NCI-H2107 treated with DMSO at 0.1 percent for 48 hours (cell line): ENCODE results near the gene IFNL4.
"Not testable (repeated sequence)": the region's sequence is repeated elsewhere in the genome, so short reads cannot be mapped to it uniquely, and the experiment has no call there.

Experiments
- DNase-seq: peaks from one replicate; lab custom pipeline; 2025; ENCODE audit not compliant: unreplicated experiment; lab: John Stamatoyannopoulos, UW

The IFNL4 gene

GRCh38 chr19:39257227-39257626 lies 8.6 kb upstream of the IFNL4 start:
- no peak for DNase-seq

- no peak for DNase-seq
These were observed 6.1 kb upstream of the IFNL4 start for GRCh38 chr19:39254531-39255345.

GRCh38 chr19:39253374-39254149 lies 4.9 kb upstream of the IFNL4 start:
- no peak for DNase-seq

GRCh38 chr19:39252458-39252857 lies 3.8 kb upstream of the IFNL4 start:
- DNase-seq = no peak

GRCh38 chr19:39251846-39252245 lies 3.2 kb upstream of the IFNL4 start:
- DNase-seq = no peak

GRCh38 chr19:39251081-39251480 lies 2.4 kb upstream of the IFNL4 start:
- no peak for DNase-seq

GRCh38 chr19:39247701-39248664 lies 673 bp downstream of the IFNL4 start:
- no peak for DNase-seq

GRCh38 chr19:39246951-39247669 lies 1.5 kb downstream of the IFNL4 start:
- DNase-seq = no peak

DNA sequence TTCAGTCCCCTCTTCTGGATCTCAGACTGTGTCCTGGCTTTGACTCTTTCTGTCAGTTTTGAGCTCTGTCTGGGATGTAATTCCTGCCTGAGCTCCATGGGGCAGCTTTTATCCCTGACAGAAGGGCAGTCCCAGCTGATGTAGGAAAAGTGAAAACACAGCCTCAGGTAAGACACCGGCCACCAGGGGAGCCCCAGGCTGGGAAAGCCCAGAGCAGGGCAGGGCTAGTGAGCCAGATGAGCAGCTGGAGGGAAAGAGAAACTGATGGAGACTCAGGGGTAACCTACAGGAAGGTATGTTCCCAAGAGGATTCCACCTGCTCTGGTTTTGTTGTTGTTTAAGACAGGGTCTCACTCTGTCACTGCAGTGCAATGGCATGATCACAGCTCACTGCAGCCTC lies 3.5 kb downstream of the IFNL4 start:
- not testable (repeated sequence) for DNase-seq

DNA sequence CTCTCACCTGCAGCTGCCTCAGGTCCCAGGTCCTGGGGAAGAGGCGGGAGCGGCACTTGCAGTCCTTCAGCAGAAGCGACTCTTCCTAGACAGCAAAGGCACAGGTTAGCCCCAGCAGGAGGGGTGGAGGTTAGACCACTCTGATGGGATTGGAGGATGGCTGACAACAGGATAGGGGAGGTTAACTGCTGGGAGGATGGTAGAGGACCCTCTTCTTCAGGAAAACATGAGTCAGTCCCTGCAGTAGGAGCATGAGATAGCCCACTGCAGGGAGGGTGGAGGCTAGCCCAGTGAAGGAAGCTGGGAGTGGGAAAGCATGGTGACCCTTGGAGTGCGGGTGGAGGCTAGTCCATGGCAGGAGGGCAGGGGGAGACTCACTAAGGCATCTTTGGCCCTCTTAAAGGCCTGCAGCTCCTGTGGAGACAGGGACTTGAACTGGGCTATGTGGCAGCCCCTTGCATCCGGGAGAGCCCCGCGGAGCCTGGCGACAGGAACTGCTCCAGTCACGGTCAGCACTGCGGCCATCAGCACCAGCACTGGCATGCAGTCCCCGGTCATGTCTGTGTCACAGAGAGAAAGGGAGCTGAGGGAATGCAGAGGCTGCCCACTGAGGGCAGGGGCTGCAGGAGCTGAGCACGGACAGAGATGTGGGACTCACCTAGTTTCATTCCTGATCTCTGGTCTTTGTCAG lies 4.1 kb downstream of the IFNL4 start, which contains the start of gene IFNL3:
IFNL3 (minus strand) TSS at position 597 of the 691 bp plus-strand sequence; CDS start at position 558, 39 bp downstream.
- DNase-seq = not testable (repeated sequence)

DNA sequence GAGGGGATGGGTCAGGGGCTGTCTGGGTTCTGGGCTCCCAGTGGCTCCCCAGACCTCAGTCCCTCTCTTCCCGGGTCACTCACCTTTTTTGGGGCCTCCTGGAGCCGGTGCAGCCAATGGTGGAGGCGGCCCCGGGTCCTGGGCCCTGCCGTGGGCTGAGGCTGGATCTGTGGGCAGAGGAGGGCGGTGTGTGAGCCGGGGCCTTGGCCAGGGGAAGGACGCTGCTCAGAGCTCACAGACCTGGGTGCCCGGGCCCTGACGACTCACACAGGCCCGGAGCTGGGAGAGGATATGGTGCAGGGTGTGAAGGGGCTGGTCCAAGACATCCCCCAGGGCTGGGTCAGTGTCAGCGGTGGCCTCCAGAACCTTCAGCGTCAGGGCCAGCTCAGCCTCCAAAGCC lies 4.9 kb downstream of the IFNL4 start:
- DNase-seq = not testable (repeated sequence)

DNA sequence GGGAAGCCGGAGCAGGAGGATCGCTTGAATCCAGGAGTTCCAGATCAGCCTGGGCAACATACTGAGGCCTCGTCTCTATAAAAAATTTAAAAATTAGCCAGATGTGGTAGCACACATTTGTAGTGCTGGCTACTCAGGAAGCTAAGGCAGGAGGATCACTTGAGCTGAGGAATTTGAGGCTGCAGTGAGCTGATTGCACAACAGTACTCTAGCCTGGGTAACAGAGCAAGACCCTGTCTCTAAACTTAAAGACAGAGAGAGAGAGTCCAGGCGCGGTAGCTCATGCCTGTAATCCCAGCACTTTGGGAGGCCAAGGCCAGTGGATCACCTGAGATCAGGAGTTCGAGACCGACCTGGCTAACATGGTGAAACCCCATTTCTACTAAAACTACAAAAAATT lies 8.2 kb downstream of the IFNL4 start:
- DNase-seq = no peak

- no peak for DNase-seq
These were observed 9.7 kb downstream of the IFNL4 start for GRCh38 chr19:39238944-39239343.

DNA sequence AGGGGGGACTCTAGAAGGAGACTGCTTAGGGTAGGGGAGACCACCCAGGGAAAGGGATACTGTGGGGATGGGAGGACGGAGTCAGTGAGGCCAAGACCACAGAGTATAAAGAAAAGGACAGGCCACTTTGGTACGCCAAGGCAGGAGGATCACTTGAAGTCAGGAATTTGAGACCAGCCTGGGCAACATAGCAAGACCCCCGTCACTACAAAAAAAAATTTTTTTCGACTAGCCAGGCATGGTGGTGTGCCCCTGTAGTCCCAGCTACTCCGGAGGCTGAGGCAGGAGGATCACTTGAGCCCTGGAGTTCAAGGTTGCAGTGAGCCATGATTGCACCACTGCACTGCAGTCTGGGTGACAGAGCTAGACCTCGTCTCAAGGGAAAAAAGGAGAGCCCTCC lies 10.4 kb downstream of the IFNL4 start:
- DNase-seq = no peak

- no peak for DNase-seq
These were observed 11.2 kb downstream of the IFNL4 start for GRCh38 chr19:39237200-39238184.

GRCh38 chr19:39236527-39236926 lies 12.1 kb downstream of the IFNL4 start:
- no peak for DNase-seq

DNA sequence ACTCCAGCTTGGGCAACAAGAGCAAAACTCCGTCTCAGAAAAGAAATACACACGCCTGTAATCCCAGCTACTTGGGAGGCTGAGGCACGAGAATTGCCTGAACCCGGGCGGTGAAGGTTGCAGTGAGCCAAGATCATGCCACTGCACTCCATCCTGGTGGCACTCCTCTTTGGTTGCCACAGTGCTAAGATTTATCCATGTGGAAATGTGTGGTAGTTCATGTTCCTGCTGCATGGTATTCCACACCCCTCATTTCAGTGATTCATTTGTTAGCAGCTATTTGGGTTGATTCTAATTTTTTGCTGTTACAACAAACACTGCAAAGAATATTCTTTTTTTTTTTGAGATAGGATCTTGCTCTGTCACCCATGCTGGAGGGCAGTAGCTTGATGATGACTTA lies 15.9 kb downstream of the IFNL4 start:
- DNase-seq = no peak

DNA sequence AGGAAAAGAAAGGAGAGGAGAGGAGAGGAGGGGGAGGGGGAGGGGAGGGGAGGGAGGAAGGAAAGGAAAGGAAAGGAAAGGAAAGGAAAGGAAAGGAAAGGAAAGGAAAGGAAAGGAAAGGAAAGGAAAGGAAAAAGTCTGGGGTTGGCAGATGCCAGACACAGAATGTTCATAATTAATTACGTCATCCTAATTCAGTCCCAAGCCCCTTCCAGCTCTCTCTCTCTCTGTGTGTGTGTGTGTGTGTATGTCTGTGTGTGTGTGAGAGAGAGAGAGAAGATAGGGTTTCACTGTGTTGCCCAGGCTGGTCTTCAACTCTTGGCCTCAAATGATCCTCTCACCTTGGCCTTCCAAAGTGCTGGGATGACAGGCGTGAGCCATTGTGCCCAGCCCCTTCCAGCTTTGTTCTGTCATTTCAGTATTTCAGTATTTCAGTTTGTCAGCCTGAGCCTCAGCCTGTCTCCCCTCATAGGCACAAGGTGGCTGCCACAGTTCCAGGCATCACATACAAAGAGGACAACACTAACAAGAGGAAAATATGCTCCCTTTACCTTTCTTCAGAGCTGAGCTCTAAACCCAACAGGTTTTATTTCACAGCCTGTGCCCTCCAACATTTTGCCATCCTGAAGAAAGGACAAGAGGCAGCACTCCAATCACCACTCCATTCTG lies 18.4 kb downstream of the IFNL4 start:
- DNase-seq = no peak
